HG03432 (cell line): Measurements from ENCODE around the gene DTNBP1.

Experiments
- ATAC-seq: cut with Tn5 transposase; IDR thresholded peaks from one replicate; pipeline ENCODE4 v1.9.1; 2021; ENCODE audit warnings: mild to moderate bottlenecking, moderate library complexity; ENCODE audit not compliant: unreplicated experiment

DTNBP1 gene

GRCh38 chr6:15517600-15517999, 145.2 kb downstream of the DTNBP1 start:
- no peak for ATAC-seq

GRCh38 chr6:15516923-15517560, 145.8 kb downstream of the DTNBP1 start:
- ATAC-seq: no peak

GRCh38 chr6:15516378-15516777, 146.4 kb downstream of the DTNBP1 start:
- no peak for ATAC-seq

- no peak for ATAC-seq
Observed at GRCh38 chr6:15515660-15516375, 147.0 kb downstream of the DTNBP1 start.

GRCh38 chr6:15515226-15515625, 147.6 kb downstream of the DTNBP1 start:
- no peak for ATAC-seq

- no peak for ATAC-seq
Observed at GRCh38 chr6:15513801-15514711, 148.8 kb downstream of the DTNBP1 start.

GRCh38 chr6:15513131-15513771, 149.6 kb downstream of the DTNBP1 start:
- ATAC-seq: no peak

- no peak for ATAC-seq
Observed at GRCh38 chr6:15512721-15513120, 150.1 kb downstream of the DTNBP1 start.

GRCh38 chr6:15512126-15512525, 150.7 kb downstream of the DTNBP1 start:
- no peak for ATAC-seq

GRCh38 chr6:15511248-15512125, 151.3 kb downstream of the DTNBP1 start:
- ATAC-seq: no peak

- no peak for ATAC-seq
Observed at GRCh38 chr6:15510536-15511247, 152.1 kb downstream of the DTNBP1 start.

- ATAC-seq: no peak
Observed at GRCh38 chr6:15510121-15510520, 152.7 kb downstream of the DTNBP1 start.

- no peak for ATAC-seq
Observed at GRCh38 chr6:15509335-15509933, 153.4 kb downstream of the DTNBP1 start.

GRCh38 chr6:15508931-15509330, 153.9 kb downstream of the DTNBP1 start:
- ATAC-seq: no peak

GRCh38 chr6:15508441-15508871, 154.4 kb downstream of the DTNBP1 start:
- no peak for ATAC-seq

- no peak for ATAC-seq
Observed at GRCh38 chr6:15507746-15508145, 155.1 kb downstream of the DTNBP1 start.

GRCh38 chr6:15507221-15507620, 155.6 kb downstream of the DTNBP1 start:
- no peak for ATAC-seq

GRCh38 chr6:15506066-15506465, 156.8 kb downstream of the DTNBP1 start:
- no peak for ATAC-seq

GRCh38 chr6:15505463-15505918, 157.3 kb downstream of the DTNBP1 start:
- no peak for ATAC-seq
